Myocyte (in vitro differentiated cells): ENCODE measurements around the gene UBE2M. TPM values are rescaled to one million over a fixed set of nuclear protein-coding genes. Genes with fewer than 3 reads are reported as not detected.
"Not testable (repeated sequence)": the region's sequence is repeated elsewhere in the genome, so short reads cannot be mapped to it uniquely, and the experiment has no call there.

Source experiments
- DNase-seq: peaks from one replicate; pipeline ENCODE4 v3.0.0-alpha.2; 2012; ENCODE audit warnings: low read depth
- microRNA-seq: library from miRNA; unstranded; fragments of <30 nt; microRNA quantifications from one replicate; pipeline ENCODE4, GENCODE V29; 2016
- total RNA-seq: library from RNA; depleted of rRNA; stranded (reverse); fragments of >200 nt; gene quantifications from 2 replicates; pipeline ENCODE4 v1.2.3, GENCODE V29; 2014

UBE2M gene
- total RNA-seq, 1 donor from 2014 or later, result 92.4 TPM

GRCh38 chr19:58513694-58514563 lies 44.5 kb downstream of the UBE2M start:
- DNase-seq, result peak; percentile 56

GRCh38 chr19:58513213-58513693 lies 45.2 kb downstream of the UBE2M start:
- DNase-seq, result no peak

GRCh38 chr19:58511353-58512208 lies 46.8 kb downstream of the UBE2M start, which contains the start of gene SLC27A5:
Gene SLC27A5 (minus strand): TSS chr19:58511992. CDS start chr19:58511955, 37 bp downstream.
- no peak for DNase-seq

- DNase-seq, result no peak
Observed at GRCh38 chr19:58510084-58510862, 48.1 kb downstream of the UBE2M start.

GRCh38 chr19:58509731-58510083 lies 48.7 kb downstream of the UBE2M start:
- DNase-seq, result no peak

- DNase-seq, result not testable (repeated sequence)
Observed at GRCh38 chr19:58507602-58508223, 50.7 kb downstream of the UBE2M start.

Small RNAs within 50 kb of the gene (microRNA-seq; reads per million reads assigned to microRNA genes)
- not detected for gene MIR6807

Other genes with a start within 250 kb of the UBE2M start
- gene ZSCAN22, start 231.6 kb downstream of the UBE2M start, total RNA-seq, result 2.8 and 3.5 TPM in 2 replicates
- 31.5 and 49.6 TPM in 2 replicates for gene A1BG, start 205.1 kb downstream of the UBE2M start, total RNA-seq
- gene ZNF497, start 195.9 kb downstream of the UBE2M start, total RNA-seq, result 1.5 and 1.7 TPM in 2 replicates
- 5.5 and 5.8 TPM in 2 replicates for gene ZNF837, start 177.6 kb downstream of the UBE2M start, total RNA-seq
- 1,152 and 1,471 TPM in 2 replicates for gene RPS5, start 171.3 kb downstream of the UBE2M start, total RNA-seq
- not detected in 2 replicates for gene RNF225, start 163.0 kb downstream of the UBE2M start, total RNA-seq
- gene ZNF584, start 150.0 kb downstream of the UBE2M start, total RNA-seq, result 12.7 and 19.4 TPM in 2 replicates
- gene ZNF132, start 118.5 kb downstream of the UBE2M start, total RNA-seq, result 6.1 and 6.9 TPM in 2 replicates
- gene ZNF324B, start 107.0 kb downstream of the UBE2M start, total RNA-seq, result 6.8 and 8.3 TPM in 2 replicates
- 15.0 and 15.3 TPM in 2 replicates for gene ZNF324, start 91.5 kb downstream of the UBE2M start, total RNA-seq
- gene ZNF446, start 82.3 kb downstream of the UBE2M start, total RNA-seq, result 12.6 and 14.1 TPM in 2 replicates
- gene SLC27A5, start 46.6 kb downstream of the UBE2M start, total RNA-seq, result 2.9 and 4.5 TPM in 2 replicates
- gene ZBTB45, start 38.8 kb downstream of the UBE2M start, total RNA-seq, result 7.2 and 10.9 TPM in 2 replicates
- 238 and 268 TPM in 2 replicates for gene TRIM28, start 14.5 kb downstream of the UBE2M start, total RNA-seq
- gene CHMP2A, start 3.5 kb downstream of the UBE2M start, total RNA-seq, result 120 and 132 TPM in 2 replicates
- gene MZF1, start 14.7 kb upstream of the UBE2M start, total RNA-seq, result 20.4 and 22.3 TPM in 2 replicates